NCI-H526 treated with DMSO at 0.1 percent for 48 hours (cell line): ENCODE results near the gene VAV3.
"Not testable (repeated sequence)": the region's sequence is repeated elsewhere in the genome, so short reads cannot be mapped to it uniquely, and the experiment has no call there.

Source experiments
- DNase-seq: peaks from one replicate; lab custom pipeline; 2025; lab: John Stamatoyannopoulos, UW

Gene VAV3

GRCh38 chr1:107893350-107893749 lies 71.6 kb downstream of the VAV3 start:
- DNase-seq = not testable (repeated sequence)

DNA sequence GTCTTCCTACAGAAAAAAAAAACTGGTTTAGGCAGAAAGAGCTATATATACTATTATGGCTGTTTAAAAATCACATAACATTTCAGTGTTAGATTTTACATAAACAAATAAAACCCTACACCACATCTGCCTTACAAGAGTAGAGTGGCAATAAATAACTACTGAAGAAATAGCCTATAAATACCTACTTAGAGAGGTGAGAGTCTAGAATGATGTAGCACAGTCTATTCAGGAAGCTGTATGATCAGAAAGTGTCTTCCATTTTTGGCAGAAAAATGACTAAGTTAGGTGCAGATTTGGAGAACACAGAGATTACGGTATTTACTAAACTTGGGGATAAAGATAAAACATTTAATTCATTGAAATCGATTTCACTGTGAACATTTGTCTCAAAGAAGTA lies 75.5 kb downstream of the VAV3 start:
- DNase-seq = peak; percentile 62

GRCh38 chr1:107883562-107883961 lies 81.4 kb downstream of the VAV3 start:
- no peak for DNase-seq

- no peak for DNase-seq
Measured at GRCh38 chr1:107879927-107880326, 85.1 kb downstream of the VAV3 start.

- no peak for DNase-seq
Measured at GRCh38 chr1:107879346-107879745, 85.6 kb downstream of the VAV3 start.

GRCh38 chr1:107877745-107878144 lies 87.2 kb downstream of the VAV3 start:
- no peak for DNase-seq

DNA sequence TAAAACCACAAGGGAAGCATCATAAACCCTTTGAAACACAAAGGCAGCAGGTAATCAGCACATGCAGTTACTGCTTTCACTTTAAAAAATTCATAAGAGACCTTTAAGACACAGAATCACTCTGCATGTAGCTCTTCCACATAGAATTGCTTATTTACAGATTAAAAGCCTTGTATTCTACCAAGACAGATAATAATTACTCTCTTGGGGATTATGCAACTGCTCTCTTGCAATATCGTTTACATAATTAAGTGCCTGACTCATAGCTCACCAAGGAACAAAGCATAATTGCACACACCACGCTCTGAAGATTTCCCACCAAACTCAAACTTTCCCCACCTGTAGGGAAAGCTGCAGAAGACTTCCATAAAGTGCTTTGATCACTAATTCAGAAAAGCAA lies 87.9 kb downstream of the VAV3 start:
- DNase-seq = no peak

GRCh38 chr1:107875689-107876088 lies 89.3 kb downstream of the VAV3 start:
- no peak for DNase-seq

- DNase-seq = no peak
Measured at GRCh38 chr1:107874221-107874620, 90.8 kb downstream of the VAV3 start.

DNA sequence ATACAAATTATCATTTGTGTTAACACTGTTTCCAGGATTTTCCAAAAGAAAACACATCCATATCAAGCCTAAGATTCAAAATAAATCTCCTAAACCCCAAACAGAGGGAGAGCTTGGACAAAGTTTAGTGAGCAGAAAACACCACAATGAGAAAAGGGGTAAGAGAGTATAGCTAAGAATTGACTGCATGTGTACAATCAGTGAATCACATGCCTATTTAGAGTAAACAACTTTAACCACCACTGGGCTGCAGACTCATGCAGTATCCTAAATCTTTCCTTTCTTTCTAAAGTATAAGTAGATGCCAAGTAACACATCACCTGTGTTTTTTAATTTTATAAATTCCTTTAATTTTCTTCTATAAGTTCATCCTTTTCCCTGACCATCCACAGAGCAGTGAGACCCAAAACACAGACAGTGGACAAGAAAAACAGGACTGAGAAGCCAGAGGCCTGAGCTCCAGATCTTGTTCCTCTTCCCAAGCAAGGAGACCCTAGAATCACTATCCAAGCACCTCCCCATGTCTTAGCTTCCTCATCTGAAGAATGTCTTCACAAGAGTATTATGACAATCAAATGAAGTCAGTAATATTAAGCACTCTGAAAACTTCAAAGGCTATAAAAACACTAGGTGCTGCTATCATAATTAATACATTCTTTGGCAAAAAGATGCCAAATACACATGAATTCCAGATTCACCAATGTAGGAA lies 93.1 kb downstream of the VAV3 start:
- DNase-seq = no peak

GRCh38 chr1:107871259-107871658 lies 93.7 kb downstream of the VAV3 start:
- no peak for DNase-seq

GRCh38 chr1:107870696-107871095 lies 94.3 kb downstream of the VAV3 start:
- DNase-seq = no peak

DNA sequence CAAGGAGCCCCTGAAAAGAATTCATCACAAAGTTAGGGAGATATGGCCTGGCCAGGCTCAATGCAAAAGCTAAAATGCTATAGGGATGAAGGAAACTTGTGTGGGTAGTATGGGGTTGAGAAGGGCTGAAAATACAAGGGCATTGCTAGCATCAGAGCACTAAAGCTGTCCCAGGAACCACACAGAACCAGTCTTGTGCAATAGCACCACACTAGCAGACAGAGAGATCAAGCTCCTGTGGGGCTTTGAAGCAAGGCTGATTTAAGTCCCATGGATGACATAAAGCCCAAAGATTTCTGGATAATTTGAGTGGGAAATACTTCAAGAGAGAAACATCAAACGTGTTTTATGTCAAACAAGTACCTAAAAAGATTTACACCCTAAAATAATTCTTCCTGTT lies 97.1 kb downstream of the VAV3 start:
- DNase-seq = no peak

DNA sequence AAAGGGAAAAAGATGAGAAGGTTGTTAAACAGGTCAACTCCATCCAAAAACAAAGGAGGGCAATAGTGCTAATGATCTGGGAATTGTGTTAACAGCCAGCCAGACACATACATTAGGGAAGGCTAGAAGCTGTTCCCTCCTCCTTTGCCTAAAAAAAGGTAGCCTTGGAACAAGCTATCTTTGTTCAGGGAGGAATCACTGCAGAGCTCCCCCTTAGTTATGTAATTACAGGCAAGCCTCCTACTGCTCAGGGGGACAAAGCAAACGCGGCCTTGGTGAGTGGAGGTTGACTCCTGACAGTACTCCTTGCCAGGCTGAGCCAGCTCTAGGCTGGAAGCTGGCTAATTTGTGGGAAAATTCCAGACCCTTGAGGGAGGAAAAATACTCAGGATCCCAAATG lies 97.6 kb downstream of the VAV3 start:
- no peak for DNase-seq

- DNase-seq = no peak
Measured at GRCh38 chr1:107866870-107867269, 98.1 kb downstream of the VAV3 start.

DNA sequence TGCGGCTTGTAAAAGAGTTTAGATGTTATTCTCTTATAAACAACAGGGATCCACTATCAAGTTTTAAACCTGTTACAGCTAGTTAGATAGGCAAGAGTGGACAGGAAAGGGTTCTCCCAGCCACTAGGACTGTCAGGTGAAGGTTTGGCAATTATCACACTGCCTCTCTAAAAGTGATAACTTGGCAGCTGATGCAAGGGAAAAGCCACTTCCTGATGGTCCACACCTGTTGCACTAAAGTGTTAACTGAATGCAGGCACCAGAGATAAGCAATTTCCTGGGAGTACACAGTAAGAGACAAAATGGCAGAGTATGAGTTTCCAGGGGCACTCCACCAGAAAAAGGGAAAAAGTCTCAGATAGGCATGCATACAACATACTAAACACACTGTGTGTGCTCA lies 99.4 kb downstream of the VAV3 start:
- DNase-seq = no peak

DNA sequence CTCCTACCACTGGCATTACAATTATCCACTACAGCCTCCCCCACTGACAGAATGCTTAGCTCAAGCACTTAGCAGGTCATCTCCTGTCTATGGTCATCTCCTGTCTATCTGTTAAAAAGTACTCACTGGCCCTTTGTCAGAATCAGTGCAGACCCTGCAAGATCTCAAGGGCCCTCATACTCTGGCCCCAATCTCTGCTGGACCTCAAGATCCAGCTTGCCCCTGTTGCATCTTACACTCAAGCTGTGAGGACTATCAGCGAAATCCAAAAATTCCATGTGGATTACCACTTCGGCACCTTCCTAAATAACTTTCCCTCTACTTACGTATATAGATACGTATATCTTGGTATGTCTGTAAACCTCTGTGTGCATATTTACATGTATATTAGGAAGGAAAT lies 101.6 kb downstream of the VAV3 start:
- no peak for DNase-seq

- DNase-seq = no peak
Measured at GRCh38 chr1:107862064-107862463, 102.9 kb downstream of the VAV3 start.

DNA sequence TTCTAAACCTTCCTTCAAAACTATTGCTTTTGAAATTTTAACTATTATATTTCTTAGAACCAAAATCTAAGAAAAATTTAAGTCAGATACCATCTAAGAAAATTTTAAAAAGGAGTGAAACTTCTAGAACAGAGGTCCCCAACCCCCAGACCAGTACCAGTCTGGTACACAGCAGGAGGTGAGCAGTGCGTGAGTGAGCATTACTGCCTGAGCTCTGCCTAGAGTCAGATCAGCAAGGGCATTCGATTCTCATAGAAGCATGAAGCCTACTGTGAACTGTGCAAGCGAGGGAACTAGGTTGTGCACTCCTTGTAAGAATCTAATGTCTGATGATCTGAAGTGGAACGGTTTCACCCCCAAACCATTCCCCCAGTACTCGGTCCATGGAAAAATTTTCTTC lies 106.7 kb downstream of the VAV3 start:
- no peak for DNase-seq

DNA sequence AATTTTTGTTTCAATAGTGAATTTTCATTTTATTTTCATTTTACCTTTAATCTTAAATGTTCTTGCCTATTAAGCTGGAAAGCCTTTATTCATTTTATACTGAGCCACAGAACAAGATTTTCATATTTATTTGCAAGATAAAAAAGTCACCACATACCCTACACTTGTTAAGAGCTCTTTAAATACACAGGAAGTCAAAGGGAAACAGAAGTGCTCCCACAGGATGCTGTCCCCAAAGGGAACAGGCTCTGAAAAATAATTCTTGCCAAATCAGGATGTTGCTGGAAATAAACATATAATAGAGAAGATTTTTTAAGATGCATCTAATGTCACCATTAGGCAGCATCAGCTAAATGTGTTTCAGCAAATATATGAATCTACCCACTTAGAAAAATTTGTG lies 113.6 kb downstream of the VAV3 start:
- no peak for DNase-seq

DNA sequence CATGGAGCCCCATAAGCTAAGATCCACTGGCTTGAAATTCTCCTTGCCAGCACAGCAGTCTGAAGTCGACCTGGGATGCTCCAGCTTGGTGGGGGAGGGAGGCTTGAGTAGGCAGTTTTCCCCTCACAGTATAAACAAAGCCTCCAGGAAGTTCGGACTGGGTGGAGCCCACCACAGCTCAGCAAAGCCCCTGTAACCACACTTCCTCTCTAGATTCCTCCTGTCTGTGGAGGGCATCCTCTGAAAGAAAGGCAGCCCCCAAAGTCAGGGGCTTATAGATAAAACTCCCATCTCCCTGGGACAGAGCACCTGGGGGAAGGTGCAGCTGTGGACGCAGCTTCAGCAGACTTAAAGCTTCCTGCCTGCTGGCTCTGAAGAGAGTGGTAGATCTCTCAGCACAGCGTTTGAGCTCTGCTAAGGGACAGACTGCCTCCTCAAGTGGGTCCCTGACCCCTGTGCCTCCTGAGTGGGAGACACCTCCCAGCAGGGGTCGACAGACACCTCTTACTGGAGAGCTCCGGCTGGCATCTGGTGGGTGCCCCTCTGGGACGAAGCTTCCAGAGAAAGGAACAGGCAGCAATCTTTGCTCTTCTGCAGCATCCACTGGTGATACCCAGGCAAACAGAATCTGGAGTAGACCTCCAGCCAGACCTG lies 120.3 kb downstream of the VAV3 start:
- not testable (repeated sequence) for DNase-seq

- DNase-seq = no peak
Measured at GRCh38 chr1:107843989-107844388, 121.0 kb downstream of the VAV3 start.

GRCh38 chr1:107842241-107842640 lies 122.7 kb downstream of the VAV3 start:
- DNase-seq = no peak

GRCh38 chr1:107840725-107841124 lies 124.3 kb downstream of the VAV3 start:
- DNase-seq = no peak
